ENCODE measurements around the gene AGPAT3.

Gene AGPAT3

GRCh38 chr21:43956019-43956669, 91.1 kb downstream of the AGPAT3 start:
- CTCF ChIA-PET = interaction anchor here (1.8 kb wide), 1 partner anchor 17 kb away, joined by 5 read pairs; no protein-coding TSS in a partner anchor

GRCh38 chr21:43956670-43957035, 91.6 kb downstream of the AGPAT3 start:
- TF ChIP-seq CTCF (IDR thresholded peaks at IDR 0.05; ENCODE audit: insufficient read depth, low read length, missing control alignments) = no peak
- no peak overlapping the region for H3K4me3 ChIP-seq (ENCODE audit: low read depth, low read length)
- peak; percentile 4 for DNase-seq (ENCODE audit: low read depth, low spot score)
- ChIA-PET CTCF (interaction anchor here (1.8 kb wide), 1 partner anchor 18 kb away, joined by 5 read pairs; no protein-coding TSS in a partner anchor), POLR2A (no interaction called here)

More at GRCh38 chr21:43956019-43956669, 91.1 kb downstream of the AGPAT3 start:
- no peak for TF ChIP-seq CTCF (IDR thresholded peaks at IDR 0.05; ENCODE audit: insufficient read depth, low read length, missing control alignments)
- POLR2A ChIA-PET = no interaction called here
- DNase-seq (ENCODE audit: low read depth, low spot score) = no peak
- no peak overlapping the region for H3K4me3 ChIP-seq (ENCODE audit: low read depth, low read length)

DNA sequence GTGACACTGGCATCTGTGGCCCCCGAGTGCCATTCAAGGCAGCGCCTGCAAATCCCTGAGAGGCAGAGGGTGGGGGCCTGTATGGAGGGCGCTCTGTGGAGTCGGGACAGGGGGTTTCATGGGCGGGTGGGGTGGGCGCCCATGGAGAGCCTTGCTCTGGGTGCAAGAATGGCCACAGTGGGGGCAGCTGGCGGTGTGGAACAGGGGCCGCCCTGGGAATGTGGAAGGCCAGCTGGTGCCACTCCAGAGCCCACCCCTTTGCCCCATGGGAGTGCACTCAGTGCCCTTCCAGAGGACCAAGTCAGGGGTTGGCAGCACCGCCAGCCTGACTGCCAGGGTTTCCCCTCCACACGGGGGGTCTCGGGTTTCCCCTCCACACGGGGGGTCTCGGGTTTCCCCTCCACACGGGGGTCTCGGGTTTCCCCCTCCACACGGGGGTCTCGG, 92.1 kb downstream of the AGPAT3 start:
- TF ChIP-seq CTCF (IDR thresholded peaks at IDR 0.05; ENCODE audit: insufficient read depth, low read length, missing control alignments) = no peak
- ChIA-PET CTCF (no interaction called here), POLR2A (no interaction called here)
- H3K4me3 ChIP-seq (ENCODE audit: low read depth, low read length) = no peak overlapping the region
- DNase-seq (ENCODE audit: low read depth, low spot score) = no peak

DNA sequence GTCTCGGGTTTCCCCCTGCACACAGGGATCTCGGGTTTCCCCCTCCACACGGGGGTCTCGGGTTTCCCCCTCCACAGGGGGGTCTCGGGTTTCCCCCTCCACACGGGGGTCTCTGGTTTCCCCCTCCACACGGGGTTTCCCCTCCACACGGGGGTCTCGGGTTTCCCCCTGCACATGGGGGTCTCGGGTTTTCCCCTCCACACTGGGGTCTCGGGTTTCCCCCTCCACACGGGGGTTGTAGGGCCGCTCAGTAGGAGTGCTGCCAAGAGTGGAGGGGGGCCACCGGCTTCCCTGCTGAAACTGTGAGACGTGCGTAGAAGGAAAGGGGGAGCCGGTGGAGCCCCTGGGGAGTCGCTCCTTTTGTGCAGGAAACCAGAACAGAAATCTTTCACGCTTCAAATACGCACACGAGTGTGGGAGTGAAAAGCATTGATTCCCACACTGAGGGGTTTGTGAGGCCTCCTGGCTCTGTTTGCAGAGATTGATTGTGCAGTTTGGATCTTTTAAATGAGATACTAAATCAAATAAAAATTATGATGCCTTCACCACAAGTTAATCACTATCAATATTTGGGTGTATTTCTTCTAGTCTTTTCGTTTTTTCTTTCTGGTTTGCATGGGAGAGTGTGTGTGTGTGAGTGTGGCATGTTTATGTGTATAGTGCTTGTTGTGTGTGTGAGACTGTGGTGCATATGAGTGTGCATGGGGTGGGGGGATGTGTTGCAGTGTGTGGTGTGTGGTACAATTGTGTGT, 92.8 kb downstream of the AGPAT3 start:
- no peak overlapping the region for H3K4me3 ChIP-seq (ENCODE audit: low read depth, low read length)
- CTCF ChIA-PET = no interaction called here
- POLR2A ChIA-PET = no interaction called here
- no peak for TF ChIP-seq CTCF (IDR thresholded peaks at IDR 0.05; ENCODE audit: insufficient read depth, low read length, missing control alignments)
- no peak for DNase-seq (ENCODE audit: low read depth, low spot score)

DNA sequence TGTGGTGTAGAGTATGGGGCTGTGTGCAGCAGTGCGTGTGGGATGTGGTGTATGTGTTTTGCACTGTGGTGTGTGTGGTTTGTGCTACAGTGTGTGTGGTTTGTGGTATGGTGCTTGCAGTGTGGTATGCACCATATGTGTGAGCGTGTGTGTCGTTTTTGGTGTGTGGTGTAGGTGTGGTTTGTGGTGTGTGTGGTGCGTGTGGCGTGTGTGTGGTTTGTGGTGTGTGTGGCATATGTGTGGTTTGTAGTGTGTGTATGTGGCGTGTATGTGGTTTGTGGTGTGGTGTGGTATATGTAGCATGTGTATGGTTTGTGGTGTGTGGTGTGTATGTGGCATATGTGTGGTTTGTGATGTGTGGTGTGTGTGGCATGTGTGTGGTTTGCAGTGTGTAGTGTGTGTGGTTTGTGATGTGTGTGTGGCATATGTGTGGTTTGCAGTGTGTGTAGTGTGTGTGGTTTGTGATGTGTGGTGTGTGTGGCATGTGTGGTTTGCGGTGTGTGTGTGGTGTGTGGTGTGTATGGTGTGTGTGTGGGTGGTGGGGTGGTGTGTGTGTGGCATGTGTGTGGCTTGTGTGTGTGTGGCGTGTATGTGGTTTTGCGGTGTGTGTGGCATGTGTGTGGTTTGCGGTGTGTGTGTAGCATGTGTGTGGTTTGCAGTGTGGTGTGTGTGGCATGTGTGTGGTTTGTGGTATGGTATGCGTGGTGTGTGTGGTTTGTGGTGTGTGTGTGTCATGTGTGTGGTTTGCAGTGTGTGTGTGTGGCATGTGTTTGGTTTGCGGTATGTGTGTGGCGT, 93.5 kb downstream of the AGPAT3 start:
- TF ChIP-seq CTCF (IDR thresholded peaks at IDR 0.05; ENCODE audit: insufficient read depth, low read length, missing control alignments) = no peak
- CTCF ChIA-PET = no interaction called here
- no peak overlapping the region for H3K4me3 ChIP-seq (ENCODE audit: low read depth, low read length)
- POLR2A ChIA-PET = no interaction called here
- no peak for DNase-seq (ENCODE audit: low read depth, low spot score)
